SK-N-SH (cell line): Measurements from ENCODE around the gene EFCAB7.

Experiments used
- CHD2 ChIP-seq: fragments of 150-350 bp; IDR thresholded peaks from 2 replicates; pipeline ENCODE4 v1.6.1; 2018; ENCODE audit warnings: low read length; ENCODE audit not compliant: partially characterized antibody
- CTCF ChIP-seq: fragments of 200-600 bp; sonication (generic); IDR thresholded peaks from 2 replicates; pipeline ENCODE4 v1.6.1; 2017; ENCODE audit warnings: antibody characterized with exemption, mild to moderate bottlenecking, moderate library complexity
- EP300 ChIP-seq, 2 experiments: IDR thresholded peaks; 2 replicates each; pipeline versions ENCODE4 v1.4.0 to v1.6.1; 2012; ENCODE audit warnings: borderline replicate concordance in 1 of 2, low read depth in 1 of 2, low read length in 1 of 2
- MAX ChIP-seq: IDR thresholded peaks from 2 replicates; pipeline ENCODE4 v1.4.0; 2012; ENCODE audit warnings: low read depth
- POLR2AphosphoS5 ChIP-seq: IDR thresholded peaks from 2 replicates; pipeline ENCODE4 v1.6.1; 2012; ENCODE audit warnings: low read depth, low read length
- RCOR1 ChIP-seq: fragments of 150-350 bp; IDR thresholded peaks from 2 replicates; pipeline ENCODE4 v1.6.1; 2017; ENCODE audit warnings: antibody characterized with exemption, low read length

GRCh38 chr1:63534406-63534805 lies 11.1 kb downstream of the EFCAB7 start:
- TF ChIP-seq CTCF (no peak), EP300 (IDR thresholded peaks at IDR 0.05; ENCODE audit: borderline replicate concordance in 1 of 2, low read depth in 1 of 2, low read length in 1 of 2) (no peak), CHD2 (no peak), RCOR1 (no peak), MAX (no peak), POLR2AphosphoS5 (no peak)
